Epithelial cell of umbilical artery (primary cell): ENCODE data around the gene PRDM11. TPM values are rescaled to one million over a fixed set of nuclear protein-coding genes. Genes with fewer than 3 reads are reported as not detected.

Experiments used
- total RNA-seq: library from RNA; depleted of rRNA; stranded (reverse); fragments of >200 nt; gene quantifications from 2 replicates; pipeline ENCODE4 v1.2.3, GENCODE V29; 2014

PRDM11 gene
- 6.5 and 10.8 TPM in 2 replicates for total RNA-seq

DNA sequence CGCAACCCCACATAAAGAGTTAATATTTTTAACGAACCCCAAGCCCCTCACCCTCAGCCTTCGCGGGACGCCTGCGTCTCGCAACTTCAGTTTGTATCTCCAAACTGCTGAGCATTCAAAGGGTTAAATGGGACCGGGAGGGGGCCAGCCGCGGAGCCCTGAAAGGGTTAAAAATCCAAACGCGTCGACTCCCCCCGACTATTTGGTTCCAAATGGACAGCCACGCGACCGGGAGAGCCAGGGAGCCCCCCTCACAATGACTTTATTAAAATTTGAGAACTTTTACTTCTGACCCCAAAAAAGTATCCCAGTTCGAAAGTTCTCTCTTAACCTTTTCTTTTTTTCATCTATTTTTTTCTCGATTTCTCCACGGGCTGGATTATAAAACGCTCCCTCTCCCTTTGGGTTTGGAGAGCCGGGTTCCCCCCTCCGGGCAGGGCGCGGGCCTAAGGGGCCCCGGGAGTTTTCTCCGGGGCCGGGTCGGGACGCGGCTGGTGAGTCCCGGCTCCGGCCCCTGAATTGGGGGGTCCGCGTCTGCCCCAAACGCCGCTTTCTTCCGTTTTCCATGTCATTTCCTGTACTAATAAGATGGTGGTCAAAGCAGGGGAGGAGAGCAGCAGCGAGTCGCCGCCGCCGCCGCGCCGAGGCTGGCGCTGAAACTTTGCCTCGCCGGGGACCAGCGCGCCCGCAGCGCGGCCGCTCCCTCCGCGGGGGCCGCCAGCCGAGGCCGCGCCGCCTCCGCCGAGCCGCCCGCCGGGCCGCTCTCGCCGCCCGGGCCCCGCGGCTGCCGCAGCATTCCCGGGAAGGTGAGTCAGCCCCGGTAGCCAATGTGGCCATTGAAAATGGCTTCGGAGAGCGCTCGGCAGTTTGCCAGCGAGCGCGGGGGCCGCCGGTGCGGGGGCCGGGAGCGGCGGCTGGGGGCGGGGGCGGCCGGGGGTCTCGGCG is at the start of gene PRDM11:
Gene PRDM11 (plus strand): TSS at position 568 of the 945 bp plus-strand sequence. CDS start 35,128 bp downstream, outside the sequence.

Other genes starting within 250 kb of the PRDM11 start
- gene TP53I11, start 195.8 kb upstream of the PRDM11 start, total RNA-seq: 9.9 and 14.9 TPM in 2 replicates
- not detected in 2 replicates for gene SYT13, start 139.7 kb downstream of the PRDM11 start, total RNA-seq